ENCODE results near the gene UPK1A.

GRCh38 chr19:35723671-35724070 is 57.4 kb downstream of the UPK1A start:
- no peak for TF ChIP-seq REST (IDR thresholded peaks at IDR 0.05; ENCODE audit: borderline replicate concordance)
- TF ChIP-seq CTCF (IDR thresholded peaks at IDR 0.05; ENCODE audit: poor library complexity, severe bottlenecking): no peak
- TF ChIP-seq EP300 (conservative IDR thresholded peaks at IDR 0.05; ENCODE audit: poor library complexity, severe bottlenecking): no peak
- no peak for TF ChIP-seq SMC3 (conservative IDR thresholded peaks at IDR 0.05; ENCODE audit: poor library complexity)
- TF ChIP-seq TAF1 (IDR thresholded peaks at IDR 0.05; ENCODE audit: low read depth): no peak
- no peak for TF ChIP-seq POLR2AphosphoS5 (IDR thresholded peaks at IDR 0.05)
- no peak for TF ChIP-seq EZH2 (IDR thresholded peaks at IDR 0.05; ENCODE audit: borderline replicate concordance, insufficient read depth, low read length, poor library complexity, severe bottlenecking)

All from neural cell (in vitro differentiated cells).